ENCODE measurements around the gene TNFSF13.

The TNFSF13 gene

DNA sequence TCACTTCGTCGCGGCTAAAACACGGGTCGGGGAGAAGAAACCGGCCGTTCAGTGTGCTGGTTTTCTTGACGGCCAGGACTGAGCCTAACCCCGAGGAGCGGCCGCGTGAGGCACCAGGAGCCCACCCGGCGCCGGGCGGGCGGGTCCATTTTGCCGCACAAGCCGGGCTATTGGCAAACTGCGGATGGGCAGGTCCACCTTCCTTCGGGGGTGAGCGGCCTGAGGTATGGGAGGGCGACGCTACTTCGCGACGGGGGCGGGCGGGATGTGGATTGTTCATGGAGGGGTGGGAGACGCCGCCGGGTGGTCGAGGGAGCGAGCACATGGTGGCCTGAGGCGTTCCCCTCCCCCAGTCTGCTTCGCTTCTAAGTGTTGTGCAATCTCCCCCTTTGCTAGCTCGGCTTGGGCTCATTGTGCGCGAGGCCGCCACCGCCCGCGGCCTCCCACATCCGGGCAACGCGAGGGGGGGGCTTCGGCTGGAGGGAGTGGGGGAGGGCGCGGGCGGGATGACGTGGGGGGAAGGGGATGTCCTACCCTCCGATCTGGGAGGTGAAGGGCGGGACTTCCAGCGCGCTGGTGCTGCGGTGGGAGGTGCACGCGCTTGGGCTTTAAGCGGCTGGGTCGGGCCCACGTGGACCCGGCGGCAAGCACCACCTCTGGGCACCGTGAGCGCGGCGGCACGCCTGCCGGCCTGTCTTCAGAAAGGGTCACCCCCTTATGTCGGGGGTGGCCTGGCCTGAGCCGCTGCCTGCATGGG lies 15.0 kb downstream of the TNFSF13 start:
- intact Hi-C loops (cut with micrococcal nuclease): loop anchor here (5.0 kb wide), 1 partner anchor 114 kb away; the partner anchor contains the start of genes TP53 and WRAP53
- peaks cover 100% of the 10 kb centered on the region for H3K36me3 Mint-ChIP-seq (ENCODE audit: low read depth)
- peaks cover 85% of the 10 kb centered on the region for H3K4me1 Mint-ChIP-seq (ENCODE audit: low read depth)
- H3K4me3 Mint-ChIP-seq: peak overlapping the region; percentile 85
- no peaks in the 10 kb centered on the region for H3K27me3 Mint-ChIP-seq
- H3K9me3 Mint-ChIP-seq: no peaks in the 10 kb centered on the region
- H3K27ac Mint-ChIP-seq: peak overlapping the region; percentile 95

DNA sequence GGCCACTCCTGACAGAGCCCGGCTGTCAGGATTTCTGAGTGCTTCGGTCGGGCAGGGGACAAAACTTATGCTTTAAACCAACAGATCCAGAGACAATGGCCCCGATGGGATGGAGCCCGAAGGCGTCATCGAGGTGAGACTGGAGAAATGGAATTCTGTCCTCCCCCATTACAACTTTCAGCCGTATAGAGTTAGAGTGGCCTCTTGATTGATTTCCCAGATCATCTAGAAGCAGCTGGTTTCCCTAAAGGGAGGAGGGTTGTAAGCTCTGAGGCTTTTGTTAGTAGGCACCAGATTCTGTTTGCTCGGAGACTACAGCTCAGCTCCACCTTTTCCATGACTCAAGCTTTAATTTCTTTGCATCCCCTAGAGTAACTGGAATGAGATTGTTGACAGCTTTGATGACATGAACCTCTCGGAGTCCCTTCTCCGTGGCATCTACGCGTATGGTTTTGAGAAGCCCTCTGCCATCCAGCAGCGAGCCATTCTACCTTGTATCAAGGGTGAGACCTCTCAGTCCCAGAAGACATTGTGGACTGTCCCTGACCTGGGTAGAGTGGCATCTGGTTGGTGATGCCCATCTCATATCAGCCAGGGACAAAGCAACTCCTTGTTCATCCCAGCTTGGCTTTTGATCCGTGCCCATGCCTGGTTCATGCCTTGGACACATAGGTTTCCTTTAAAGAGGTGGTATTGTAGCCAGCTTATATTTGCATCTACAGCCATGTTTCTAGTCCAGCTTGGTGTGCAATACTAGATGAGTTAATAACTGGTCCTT lies 15.8 kb downstream of the TNFSF13 start:
- intact Hi-C loops (cut with micrococcal nuclease): loop anchor here (5.0 kb wide), 1 partner anchor 113 kb away; the partner anchor contains the start of genes TP53 and WRAP53
- H3K27me3 Mint-ChIP-seq: no peaks in the 10 kb centered on the region
- H3K36me3 Mint-ChIP-seq (ENCODE audit: low read depth): peaks cover 100% of the 10 kb centered on the region
- H3K4me3 Mint-ChIP-seq: peak overlapping the region; percentile 85
- H3K9me3 Mint-ChIP-seq: no peaks in the 10 kb centered on the region
- H3K4me1 Mint-ChIP-seq (ENCODE audit: low read depth): peaks cover 84% of the 10 kb centered on the region
- H3K27ac Mint-ChIP-seq: peak overlapping the region; percentile 95

DNA sequence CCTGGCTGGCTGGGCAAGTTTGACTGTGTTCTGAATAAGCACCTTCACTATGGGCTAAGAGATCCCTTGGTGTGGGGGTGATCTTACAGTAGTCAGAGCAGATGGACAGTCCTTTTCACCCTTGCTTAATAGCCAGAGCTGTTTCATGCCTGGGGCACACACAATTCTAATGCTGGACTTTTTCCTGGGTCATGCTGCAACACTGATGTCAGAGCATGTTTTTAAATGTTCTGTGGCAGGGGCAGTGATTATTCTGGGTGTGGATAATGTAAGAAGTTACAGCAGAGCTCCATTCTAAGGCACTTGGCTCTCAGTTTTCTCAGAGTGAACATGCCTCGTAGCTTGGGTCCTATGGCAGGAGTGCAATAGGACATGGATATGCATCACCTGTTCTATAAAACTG lies 16.9 kb downstream of the TNFSF13 start:
- Mint-ChIP-seq H3K36me3 (ENCODE audit: low read depth) (peaks cover 100% of the 10 kb centered on the region), H3K4me3 (peak overlapping the region; percentile 85)

DNA sequence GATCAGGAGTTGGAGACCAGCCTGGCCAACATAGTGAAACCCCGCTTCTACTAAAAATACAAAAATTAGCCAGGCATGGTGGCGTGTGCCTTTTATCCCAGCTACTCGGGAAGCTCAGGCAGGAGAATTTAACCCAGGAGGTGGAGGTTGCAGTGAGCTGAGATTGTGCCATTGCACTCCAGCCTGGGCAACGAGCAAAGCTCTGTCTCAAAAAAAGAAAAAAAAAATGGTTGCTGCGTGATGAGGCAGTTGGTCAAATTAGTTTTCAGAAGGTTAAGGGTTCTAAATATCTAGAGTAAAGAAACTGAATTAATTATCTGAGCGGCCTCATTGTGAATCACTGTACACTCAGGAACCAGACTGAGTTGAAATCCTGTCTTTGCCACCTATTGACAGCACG lies 17.4 kb downstream of the TNFSF13 start:
- peaks cover 73% of the 10 kb centered on the region for H3K4me1 Mint-ChIP-seq (ENCODE audit: low read depth)
- H3K27me3 Mint-ChIP-seq: no peaks in the 10 kb centered on the region

More for the DNA sequence above, 16.9 kb downstream of the TNFSF13 start:
- Mint-ChIP-seq H3K4me1 (ENCODE audit: low read depth) (peaks cover 73% of the 10 kb centered on the region), H3K9me3 (no peaks in the 10 kb centered on the region), H3K27me3 (no peaks in the 10 kb centered on the region), H3K27ac (peak overlapping the region; percentile 92)
- intact Hi-C loops (cut with micrococcal nuclease): no loop called here

DNA sequence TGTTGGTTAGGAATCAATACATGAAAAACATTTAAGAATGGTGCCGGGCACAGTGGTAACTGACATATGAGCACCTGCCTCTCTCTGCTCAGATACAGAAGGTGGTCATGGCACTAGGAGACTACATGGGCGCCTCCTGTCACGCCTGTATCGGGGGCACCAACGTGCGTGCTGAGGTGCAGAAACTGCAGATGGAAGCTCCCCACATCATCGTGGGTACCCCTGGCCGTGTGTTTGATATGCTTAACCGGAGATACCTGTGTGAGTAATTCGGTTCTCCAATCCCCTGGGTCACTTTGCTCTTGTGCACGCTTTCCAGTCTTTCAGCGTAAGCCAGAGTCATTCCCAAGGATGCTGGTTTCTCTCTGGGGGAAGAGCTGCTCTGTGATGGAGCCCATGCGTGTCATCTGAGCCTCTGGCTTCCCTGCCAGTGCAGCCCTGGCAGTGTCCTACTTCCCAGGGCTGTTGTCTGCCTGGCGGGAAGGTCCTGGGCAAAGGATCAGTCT lies 17.9 kb downstream of the TNFSF13 start:
- peak overlapping the region; percentile 30 for H3K4me3 Mint-ChIP-seq
- peak overlapping the region; percentile 92 for H3K27ac Mint-ChIP-seq
- H3K27me3 Mint-ChIP-seq: no peaks in the 10 kb centered on the region
- H3K36me3 Mint-ChIP-seq (ENCODE audit: low read depth): peaks cover 100% of the 10 kb centered on the region
- no peaks in the 10 kb centered on the region for H3K9me3 Mint-ChIP-seq
- intact Hi-C loops (cut with micrococcal nuclease): no loop called here
- peaks cover 73% of the 10 kb centered on the region for H3K4me1 Mint-ChIP-seq (ENCODE audit: low read depth)

More for the DNA sequence above, 17.4 kb downstream of the TNFSF13 start:
- H3K4me3 Mint-ChIP-seq: peak overlapping the region; percentile 26
- peak overlapping the region; percentile 92 for H3K27ac Mint-ChIP-seq
- intact Hi-C loops (cut with micrococcal nuclease): no loop called here
- peaks cover 100% of the 10 kb centered on the region for H3K36me3 Mint-ChIP-seq (ENCODE audit: low read depth)
- H3K9me3 Mint-ChIP-seq: no peaks in the 10 kb centered on the region

DNA sequence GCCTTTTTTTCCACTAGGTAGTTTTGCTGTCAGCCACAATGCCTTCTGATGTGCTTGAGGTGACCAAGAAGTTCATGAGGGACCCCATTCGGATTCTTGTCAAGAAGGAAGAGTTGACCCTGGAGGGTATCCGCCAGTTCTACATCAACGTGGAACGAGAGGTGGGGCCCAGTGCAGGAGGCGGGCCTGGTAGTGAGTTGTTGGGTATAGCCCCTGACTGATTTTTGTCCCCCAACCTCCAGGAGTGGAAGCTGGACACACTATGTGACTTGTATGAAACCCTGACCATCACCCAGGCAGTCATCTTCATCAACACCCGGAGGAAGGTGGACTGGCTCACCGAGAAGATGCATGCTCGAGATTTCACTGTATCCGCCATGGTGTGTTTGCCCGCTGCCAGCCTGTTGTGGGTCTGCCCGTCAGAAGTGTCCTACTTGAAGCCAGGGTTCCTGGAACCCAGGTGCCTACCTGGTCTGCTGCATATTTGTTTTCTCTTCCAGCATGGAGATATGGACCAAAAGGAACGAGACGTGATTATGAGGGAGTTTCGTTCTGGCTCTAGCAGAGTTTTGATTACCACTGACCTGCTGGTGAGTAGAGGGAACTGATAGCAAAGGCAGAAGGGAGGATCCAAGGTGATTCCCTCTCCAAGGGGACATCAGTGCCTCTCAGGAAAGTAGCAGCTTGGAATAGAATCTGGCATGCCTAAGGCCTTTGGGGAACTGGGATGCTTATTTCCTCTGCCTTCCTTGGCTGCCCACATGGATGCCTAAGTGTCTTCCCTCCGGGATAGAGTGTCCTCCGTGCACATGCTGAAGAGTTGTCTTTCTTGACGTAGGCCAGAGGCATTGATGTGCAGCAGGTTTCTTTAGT lies 19.0 kb downstream of the TNFSF13 start:
- peaks cover 76% of the 10 kb centered on the region for H3K4me1 Mint-ChIP-seq (ENCODE audit: low read depth)
- peak overlapping the region; percentile 97 for H3K4me3 Mint-ChIP-seq
- intact Hi-C loops (cut with micrococcal nuclease): no loop called here
- H3K27ac Mint-ChIP-seq: peak overlapping the region; percentile 92
- no peaks in the 10 kb centered on the region for H3K27me3 Mint-ChIP-seq
- no peaks in the 10 kb centered on the region for H3K9me3 Mint-ChIP-seq
- H3K36me3 Mint-ChIP-seq (ENCODE audit: low read depth): peaks cover 100% of the 10 kb centered on the region

DNA sequence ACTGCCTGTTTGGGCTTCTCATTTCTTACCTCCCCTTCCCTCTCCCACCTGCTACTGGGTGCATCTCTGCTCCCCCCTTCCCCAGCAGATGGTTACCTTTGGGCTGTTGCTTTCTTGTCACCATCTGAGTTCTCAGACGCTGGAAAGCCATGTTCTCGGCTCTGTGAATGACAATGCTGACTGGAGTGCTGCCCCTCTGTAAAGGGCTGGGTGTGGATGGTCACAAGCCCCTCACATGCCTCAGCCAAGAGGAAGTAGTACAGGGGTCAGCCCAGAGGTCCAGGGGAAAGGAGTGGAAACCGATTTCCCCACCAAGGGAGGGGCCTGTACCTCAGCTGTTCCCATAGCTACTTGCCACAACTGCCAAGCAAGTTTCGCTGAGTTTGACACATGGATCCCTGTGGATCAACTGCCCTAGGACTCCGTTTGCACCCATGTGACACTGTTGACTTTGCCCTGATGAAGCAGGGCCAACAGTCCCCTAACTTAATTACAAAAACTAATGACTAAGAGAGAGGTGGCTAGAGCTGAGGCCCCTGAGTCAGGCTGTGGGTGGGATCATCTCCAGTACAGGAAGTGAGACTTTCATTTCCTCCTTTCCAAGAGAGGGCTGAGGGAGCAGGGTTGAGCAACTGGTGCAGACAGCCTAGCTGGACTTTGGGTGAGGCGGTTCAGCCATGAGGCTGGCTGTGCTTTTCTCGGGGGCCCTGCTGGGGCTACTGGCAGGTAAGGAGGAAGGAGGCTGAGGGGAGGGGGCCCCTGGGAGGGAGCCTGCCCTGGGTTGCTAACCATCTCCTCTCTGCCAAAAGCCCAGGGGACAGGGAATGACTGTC lies 20.7 kb downstream of the TNFSF13 start, which contains the start of gene CD68:
TSS of gene CD68 (plus strand) at position 638 of the 833 bp plus-strand sequence. CDS start at position 678, 40 bp downstream.
- peaks cover 100% of the 10 kb centered on the region for H3K36me3 Mint-ChIP-seq (ENCODE audit: low read depth)

DNA sequence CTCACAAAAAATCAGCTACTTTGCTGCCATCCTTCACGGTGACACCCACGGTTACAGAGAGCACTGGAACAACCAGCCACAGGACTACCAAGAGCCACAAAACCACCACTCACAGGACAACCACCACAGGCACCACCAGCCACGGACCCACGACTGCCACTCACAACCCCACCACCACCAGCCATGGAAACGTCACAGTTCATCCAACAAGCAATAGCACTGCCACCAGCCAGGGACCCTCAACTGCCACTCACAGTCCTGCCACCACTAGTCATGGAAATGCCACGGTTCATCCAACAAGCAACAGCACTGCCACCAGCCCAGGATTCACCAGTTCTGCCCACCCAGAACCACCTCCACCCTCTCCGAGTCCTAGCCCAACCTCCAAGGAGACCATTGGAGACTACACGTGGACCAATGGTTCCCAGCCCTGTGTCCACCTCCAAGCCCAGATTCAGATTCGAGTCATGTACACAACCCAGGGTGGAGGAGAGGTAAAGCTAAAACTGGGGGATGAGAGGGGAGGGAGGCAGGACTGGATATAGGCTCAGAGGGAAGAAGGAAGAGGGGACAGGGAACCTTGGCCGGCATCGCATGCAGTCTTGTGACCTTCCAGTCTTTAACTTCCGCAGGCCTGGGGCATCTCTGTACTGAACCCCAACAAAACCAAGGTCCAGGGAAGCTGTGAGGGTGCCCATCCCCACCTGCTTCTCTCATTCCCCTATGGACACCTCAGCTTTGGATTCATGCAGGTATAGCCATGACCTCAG lies 21.5 kb downstream of the TNFSF13 start:
- intact Hi-C loops (cut with micrococcal nuclease): loop anchor here (5.0 kb wide), 1 partner anchor 262 kb away; no protein-coding TSS in a partner anchor
- Mint-ChIP-seq H3K36me3 (ENCODE audit: low read depth) (peaks cover 100% of the 10 kb centered on the region), H3K27me3 (no peaks in the 10 kb centered on the region), H3K27ac (peak overlapping the region; percentile 92), H3K4me3 (peak overlapping the region; percentile 97), H3K9me3 (no peaks in the 10 kb centered on the region), H3K4me1 (ENCODE audit: low read depth) (peaks cover 82% of the 10 kb centered on the region)

More for the DNA sequence above, 20.7 kb downstream of the TNFSF13 start, which contains the start of gene CD68:
- intact Hi-C loops (cut with micrococcal nuclease): no loop called here
- peak within 1 kb of the TSS; percentile 97 for H3K4me3 Mint-ChIP-seq
- H3K9me3 Mint-ChIP-seq: no peaks in the 10 kb centered on the region
- peak within 1 kb of the TSS; percentile 92 for H3K27ac Mint-ChIP-seq
- peaks cover 82% of the 10 kb centered on the region for H3K4me1 Mint-ChIP-seq (ENCODE audit: low read depth)
- H3K27me3 Mint-ChIP-seq: no peaks in the 10 kb centered on the region

DNA sequence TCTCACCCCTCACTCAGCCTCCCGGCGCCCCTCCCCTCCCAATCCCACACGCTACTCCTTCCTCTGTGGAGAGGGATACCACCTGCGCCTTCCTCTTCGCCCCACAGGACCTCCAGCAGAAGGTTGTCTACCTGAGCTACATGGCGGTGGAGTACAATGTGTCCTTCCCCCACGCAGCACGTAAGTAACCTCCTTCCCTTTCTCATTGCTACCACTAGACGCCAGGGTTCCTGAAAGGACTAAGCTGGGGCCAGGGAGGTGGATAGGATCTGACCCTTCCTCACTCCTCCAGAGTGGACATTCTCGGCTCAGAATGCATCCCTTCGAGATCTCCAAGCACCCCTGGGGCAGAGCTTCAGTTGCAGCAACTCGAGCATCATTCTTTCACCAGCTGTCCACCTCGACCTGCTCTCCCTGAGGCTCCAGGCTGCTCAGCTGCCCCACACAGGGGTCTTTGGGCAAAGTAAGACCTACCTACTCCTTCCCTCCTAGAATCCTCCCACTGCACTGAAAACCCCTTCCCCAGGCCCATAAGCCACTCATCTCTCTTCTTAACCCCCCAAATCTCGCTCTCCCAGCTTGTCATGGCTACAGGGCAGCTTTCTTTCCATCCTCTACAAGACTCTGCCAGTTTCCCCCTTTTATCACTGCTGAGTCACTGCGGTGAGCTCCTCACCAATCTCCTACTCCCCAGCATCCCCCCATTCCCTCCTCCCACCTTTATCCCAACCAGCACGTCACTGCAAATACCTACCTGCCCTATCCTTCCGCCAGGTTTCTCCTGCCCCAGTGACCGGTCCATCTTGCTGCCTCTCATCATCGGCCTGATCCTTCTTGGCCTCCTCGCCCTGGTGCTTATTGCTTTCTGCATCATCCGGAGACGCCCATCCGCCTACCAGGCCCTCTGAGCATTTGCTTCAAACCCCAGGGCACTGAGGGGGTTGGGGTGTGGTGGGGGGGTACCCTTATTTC lies 22.3 kb downstream of the TNFSF13 start:
- intact Hi-C loops (cut with micrococcal nuclease): loop anchor here (5.0 kb wide), 1 partner anchor 261 kb away; no protein-coding TSS in a partner anchor
- Mint-ChIP-seq H3K4me3 (peak overlapping the region; percentile 97), H3K4me1 (ENCODE audit: low read depth) (peaks cover 82% of the 10 kb centered on the region), H3K27ac (peak overlapping the region; percentile 92), H3K36me3 (ENCODE audit: low read depth) (peaks cover 99% of the 10 kb centered on the region), H3K9me3 (no peaks in the 10 kb centered on the region), H3K27me3 (no peaks in the 10 kb centered on the region)

DNA sequence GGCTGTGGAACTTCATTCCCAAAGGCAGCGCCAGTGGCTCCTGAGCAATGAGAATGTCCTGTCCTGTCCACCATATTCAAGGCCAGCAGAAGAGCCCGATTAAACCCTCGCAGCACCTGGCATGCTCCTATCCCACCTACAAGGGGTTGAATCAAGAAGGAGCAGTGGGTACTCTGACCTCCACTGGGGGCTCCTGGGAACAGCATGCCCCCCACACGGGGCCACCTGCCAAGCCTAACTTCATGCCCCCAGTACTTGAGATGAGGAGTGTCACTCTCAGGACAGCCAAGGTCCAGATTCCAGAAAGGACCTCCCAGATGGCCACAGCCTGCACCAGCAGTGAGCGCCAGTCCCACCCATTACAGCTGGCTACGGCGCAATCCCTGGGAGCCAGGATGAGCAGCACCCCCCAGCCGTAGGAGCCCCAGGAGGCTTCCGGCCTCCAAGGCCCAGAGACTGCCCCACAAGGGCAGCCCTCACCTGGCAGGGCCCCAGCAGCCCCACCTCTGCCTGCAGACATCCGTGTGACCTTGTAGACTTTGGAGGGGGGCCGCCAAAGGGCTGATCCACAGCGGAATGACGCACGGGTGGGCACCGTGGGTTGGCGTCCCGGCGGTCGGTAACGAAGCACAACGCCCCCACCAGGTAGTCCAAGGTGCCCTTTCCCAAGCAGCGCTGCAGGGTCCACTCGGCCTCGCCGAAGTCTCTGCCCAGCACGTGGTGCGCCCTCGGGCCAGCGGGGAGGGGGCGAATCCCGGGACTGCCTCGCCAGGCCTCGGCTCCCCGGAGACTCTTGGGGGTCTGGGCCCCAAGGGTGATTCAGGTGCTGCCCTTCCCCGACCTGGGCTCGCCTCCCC lies 24.1 kb downstream of the TNFSF13 start:
- Mint-ChIP-seq H3K9me3 (no peaks in the 10 kb centered on the region), H3K27me3 (no peaks in the 10 kb centered on the region), H3K27ac (peak overlapping the region; percentile 92), H3K36me3 (ENCODE audit: low read depth) (peaks cover 99% of the 10 kb centered on the region), H3K4me3 (peak overlapping the region; percentile 97), H3K4me1 (ENCODE audit: low read depth) (peaks cover 78% of the 10 kb centered on the region)
- intact Hi-C loops (cut with micrococcal nuclease): loop anchor here (5.0 kb wide), 1 partner anchor 260 kb away; no protein-coding TSS in a partner anchor
